Measurements from ENCODE around the gene MXI1.

The MXI1 gene

GRCh38 chr10:110274072-110274627 lies 66.7 kb downstream of the MXI1 start:
- DNase-seq (ENCODE audit: low read depth) = no peak
- no peak overlapping the region for H3K4me3 ChIP-seq (ENCODE audit: low read depth, low read length)
- TF ChIP-seq CTCF (IDR thresholded peaks at IDR 0.05; ENCODE audit: low read depth, low read length, missing control alignments) = no peak
- in situ Hi-C loops (cut with HindIII; ENCODE audit: low sequenced_read_pairs) = no loop called here

DNA sequence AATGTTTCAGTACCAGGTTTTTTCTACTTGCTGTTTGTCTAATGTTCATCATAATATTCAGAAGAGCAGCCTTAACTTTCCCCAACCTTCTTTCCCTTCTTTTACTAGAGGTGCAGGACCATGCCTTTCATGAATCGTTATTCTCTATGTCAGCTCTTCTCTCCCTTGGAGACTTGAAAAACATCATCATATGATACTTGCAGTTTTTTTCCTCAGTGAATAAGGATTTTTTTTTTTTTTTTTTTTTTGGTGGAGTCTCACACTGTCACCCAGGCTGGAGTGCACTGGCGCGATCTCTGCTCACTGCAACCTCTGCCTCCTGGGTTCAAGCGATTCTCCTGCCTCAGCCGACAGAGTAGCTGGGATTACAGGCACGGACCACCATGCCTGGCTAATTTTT lies 67.2 kb downstream of the MXI1 start:
- H3K4me3 ChIP-seq (ENCODE audit: low read depth, low read length) = no peak overlapping the region
- TF ChIP-seq CTCF (IDR thresholded peaks at IDR 0.05; ENCODE audit: low read depth, low read length, missing control alignments) = no peak
- in situ Hi-C loops (cut with HindIII; ENCODE audit: low sequenced_read_pairs) = loop anchor here (25.0 kb wide), 1 partner anchor 387 kb away; no protein-coding TSS in a partner anchor
- no peak for DNase-seq (ENCODE audit: low read depth)

- no peak for DNase-seq (ENCODE audit: low read depth)
- in situ Hi-C loops (cut with HindIII; ENCODE audit: low sequenced_read_pairs) = loop anchor here (25.0 kb wide), 1 partner anchor 388 kb away; no protein-coding TSS in a partner anchor
- no peak for TF ChIP-seq CTCF (IDR thresholded peaks at IDR 0.05; ENCODE audit: low read depth, low read length, missing control alignments)
- H3K4me3 ChIP-seq (ENCODE audit: low read depth, low read length) = no peak overlapping the region
These were observed 67.8 kb downstream of the MXI1 start for GRCh38 chr10:110275128-110275729.

GRCh38 chr10:110276603-110277002 lies 69.2 kb downstream of the MXI1 start:
- no peak for DNase-seq (ENCODE audit: low read depth)
- H3K4me3 ChIP-seq (ENCODE audit: low read depth, low read length) = no peak overlapping the region
- TF ChIP-seq CTCF (IDR thresholded peaks at IDR 0.05; ENCODE audit: low read depth, low read length, missing control alignments) = no peak
- in situ Hi-C loops (cut with HindIII; ENCODE audit: low sequenced_read_pairs) = loop anchor here (25.0 kb wide), 1 partner anchor 389 kb away; no protein-coding TSS in a partner anchor

GRCh38 chr10:110277591-110277990 lies 70.2 kb downstream of the MXI1 start:
- no peak for TF ChIP-seq CTCF (IDR thresholded peaks at IDR 0.05; ENCODE audit: low read depth, low read length, missing control alignments)
- no peak for DNase-seq (ENCODE audit: low read depth)
- no peak overlapping the region for H3K4me3 ChIP-seq (ENCODE audit: low read depth, low read length)
- in situ Hi-C loops (cut with HindIII; ENCODE audit: low sequenced_read_pairs) = loop anchor here (25.0 kb wide), 1 partner anchor 390 kb away; no protein-coding TSS in a partner anchor

GRCh38 chr10:110278562-110279406 lies 71.4 kb downstream of the MXI1 start:
- no peak for DNase-seq (ENCODE audit: low read depth)
- TF ChIP-seq CTCF (IDR thresholded peaks at IDR 0.05; ENCODE audit: low read depth, low read length, missing control alignments) = no peak
- in situ Hi-C loops (cut with HindIII; ENCODE audit: low sequenced_read_pairs) = loop anchor here (25.0 kb wide), 1 partner anchor 391 kb away; no protein-coding TSS in a partner anchor
- H3K4me3 ChIP-seq (ENCODE audit: low read depth, low read length) = no peak overlapping the region

Data from astrocyte of the cerebellum (primary cell).